GM12891 (cell line): ENCODE results near the gene KYAT1.

Experiments used
- POLR2A ChIP-seq: IDR thresholded peaks from 2 replicates; pipeline ENCODE4 v1.6.1; 2011; ENCODE audit warnings: low read depth, low read length, control low read depth
- POLR2AphosphoS5 ChIP-seq: IDR thresholded peaks from 2 replicates; pipeline ENCODE4 v1.6.1; 2011; ENCODE audit warnings: low read depth, low read length, control low read depth
- POU2F2 ChIP-seq: IDR thresholded peaks from 2 replicates; pipeline ENCODE4 v1.6.1; 2011; ENCODE audit warnings: low read depth, mild to moderate bottlenecking, control low read depth, low read length, moderate library complexity
- SPI1 ChIP-seq: IDR thresholded peaks from 2 replicates; pipeline ENCODE4 v1.6.1; 2011; ENCODE audit warnings: low read depth, low read length, control low read depth
- TAF1 ChIP-seq: IDR thresholded peaks from 2 replicates; pipeline ENCODE4 v1.6.1; 2011; ENCODE audit warnings: low read depth, low read length, control low read depth

DNA sequence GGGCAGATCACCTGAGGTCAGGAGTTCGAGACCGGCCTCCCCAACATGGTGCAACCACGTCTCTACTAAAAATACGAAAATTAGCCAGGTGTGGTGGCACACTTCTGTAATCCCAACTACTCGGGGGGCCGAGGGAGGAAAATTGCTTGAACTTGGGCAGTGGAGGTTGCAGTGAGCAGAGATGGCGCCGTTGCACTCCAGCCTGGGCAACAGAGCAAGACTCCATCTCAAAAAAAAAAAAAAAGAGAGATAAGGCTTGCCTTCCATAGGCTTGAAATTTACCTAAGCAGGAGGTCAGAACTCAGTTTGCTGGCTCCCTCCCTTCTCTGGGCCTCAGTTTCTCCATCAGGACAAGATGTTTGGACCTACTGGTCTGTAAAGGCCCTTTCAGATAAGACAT, 53.5 kb downstream of the KYAT1 start:
- TF ChIP-seq TAF1 (no peak), POLR2AphosphoS5 (no peak), POLR2A (no peak), SPI1 (no peak), POU2F2 (no peak)
